Measurements from ENCODE around the gene TEX30. TPM values are rescaled to one million over a fixed set of nuclear protein-coding genes. Genes with fewer than 3 reads are reported as not detected.
A peak's percentile ranks its signal among the peaks of the same experiment; 100 is the strongest.

TEX30 gene
- total RNA-seq, 4 donors from 2014 or later, result 11.2 to 20.5 (median 14.7) TPM

GRCh38 chr13:102761071-102761470 lies 12.5 kb downstream of the TEX30 start:
- Histone ChIP-seq H3K4me3 (no peak overlapping the region), H3K36me3 (no peaks in the 10 kb centered on the region), H3K9me3 (no peaks in the 10 kb centered on the region), H3K27me3 (no peaks in the 10 kb centered on the region), H3K4me1 (no peaks in the 10 kb centered on the region), H3K27ac (no peak overlapping the region)
- no peak for DNase-seq
- TF ChIP-seq POLR2A (IDR thresholded peaks at IDR 0.05) (no peak), CTCF (IDR thresholded peaks at IDR 0.05) (no peak)
- intact Hi-C loops (cut with DNase I; ENCODE audit: low total_unique reads), result no loop called here

- no peak for DNase-seq
- Histone ChIP-seq H3K4me1 (no peaks in the 10 kb centered on the region), H3K36me3 (no peaks in the 10 kb centered on the region), H3K4me3 (no peak overlapping the region), H3K9me3 (no peaks in the 10 kb centered on the region), H3K27me3 (no peaks in the 10 kb centered on the region), H3K27ac (no peak overlapping the region)
- intact Hi-C loops (cut with DNase I; ENCODE audit: low total_unique reads), result no loop called here
- no peak for TF ChIP-seq POLR2A (IDR thresholded peaks at IDR 0.05)
- TF ChIP-seq CTCF (IDR thresholded peaks at IDR 0.05), result no peak
Observed at GRCh38 chr13:102758842-102759241, 14.7 kb downstream of the TEX30 start.

- intact Hi-C loops (cut with DNase I; ENCODE audit: low total_unique reads), result no loop called here
Observed at GRCh38 chr13:102757006-102757405, 16.6 kb downstream of the TEX30 start.

GRCh38 chr13:102751886-102752285 lies 21.7 kb downstream of the TEX30 start:
- intact Hi-C loops (cut with DNase I; ENCODE audit: low total_unique reads), result no loop called here
- Histone ChIP-seq H3K9me3 (no peaks in the 10 kb centered on the region), H3K4me1 (no peaks in the 10 kb centered on the region), H3K27ac (no peak overlapping the region), H3K27me3 (no peaks in the 10 kb centered on the region), H3K36me3 (no peaks in the 10 kb centered on the region), H3K4me3 (no peak overlapping the region)
- TF ChIP-seq CTCF (IDR thresholded peaks at IDR 0.05) (no peak), POLR2A (IDR thresholded peaks at IDR 0.05) (no peak)
- DNase-seq, result no peak

More at GRCh38 chr13:102757006-102757405, 16.6 kb downstream of the TEX30 start:
- Histone ChIP-seq H3K9me3 (no peaks in the 10 kb centered on the region), H3K4me3 (no peak overlapping the region), H3K27ac (no peak overlapping the region), H3K4me1 (no peaks in the 10 kb centered on the region), H3K27me3 (no peaks in the 10 kb centered on the region), H3K36me3 (no peaks in the 10 kb centered on the region)
- no peak for DNase-seq
- TF ChIP-seq CTCF (IDR thresholded peaks at IDR 0.05) (no peak), POLR2A (IDR thresholded peaks at IDR 0.05) (no peak)

GRCh38 chr13:102742506-102742905 lies 31.1 kb downstream of the TEX30 start:
- no peak overlapping the region for H3K4me3 ChIP-seq
- no peaks in the 10 kb centered on the region for H3K27me3 ChIP-seq
- no peak for DNase-seq
- H3K9me3 ChIP-seq, result no peaks in the 10 kb centered on the region
- TF ChIP-seq CTCF (IDR thresholded peaks at IDR 0.05) (no peak), POLR2A (IDR thresholded peaks at IDR 0.05) (no peak)
- H3K36me3 ChIP-seq, result no peaks in the 10 kb centered on the region
- no peaks in the 10 kb centered on the region for H3K4me1 ChIP-seq
- peak overlapping the region in 1 of 2 donors; percentile 54 for H3K27ac ChIP-seq
- intact Hi-C loops (cut with DNase I; ENCODE audit: low total_unique reads), result no loop called here

Data from uterus (tissue), 4 donors.